ENCODE results near the gene ZMYM2. TPM values are rescaled to one million over a fixed set of nuclear protein-coding genes. Genes with fewer than 3 reads are reported as not detected.
A peak's percentile ranks its signal among the peaks of the same experiment; 100 is the strongest.

The ZMYM2 gene
- total and polyA plus RNA-seq, 2 donors (not counting 1 experiment from before 2014, with no cell fraction given), result 37.3 to 63.4 TPM

- no peak overlapping the region for H3K4me3 ChIP-seq (replicated peaks in 1 of 4; ENCODE audit: control extremely low read depth in 1 of 4, insufficient read depth in 1 of 4, low read depth in 3 of 4, low read length in 4 of 4)
- H3K9ac ChIP-seq (ENCODE audit: insufficient read depth, low read length), result no peak overlapping the region
- no peaks in the 10 kb centered on the region for H3K79me2 ChIP-seq (ENCODE audit: control insufficient read depth, insufficient read depth, low read length)
- no peak for TF ChIP-seq EZH2 (IDR thresholded peaks at IDR 0.05; ENCODE audit: low read length, missing control alignments)
- TF ChIP-seq CTCF (conservative IDR thresholded peaks at IDR 0.05 in 1 of 2, IDR thresholded peaks at IDR 0.05 in 1 of 2; ENCODE audit: low read depth in 1 of 2, low read length in 2 of 2), result no peak
- no peak for DNase-seq (ENCODE audit: low read depth in 2 of 2)
- H3K4me2 ChIP-seq (ENCODE audit: extremely low read depth, insufficient read depth, low read length), result no peak overlapping the region
- H3K36me3 ChIP-seq (ENCODE audit: control insufficient read depth, insufficient read depth, low read length), result peaks cover 2% of the 10 kb centered on the region
- no peaks in the 10 kb centered on the region for H3K9me3 ChIP-seq (ENCODE audit: control insufficient read depth, insufficient read depth, low read depth, low read length)
- H3K4me1 ChIP-seq (ENCODE audit: control insufficient read depth, extremely low read depth, insufficient read depth, low read length), result no peaks in the 10 kb centered on the region
- no peak overlapping the region for H3K27ac ChIP-seq (ENCODE audit: insufficient read depth, low read length)
- H3K27me3 ChIP-seq (ENCODE audit: control insufficient read depth, insufficient read depth, low read length), result no peaks in the 10 kb centered on the region
- H2AFZ ChIP-seq (ENCODE audit: low read length), result no peak overlapping the region
- H4K20me1 ChIP-seq (ENCODE audit: control insufficient read depth, extremely low read depth, insufficient read depth, low read length), result no peaks in the 10 kb centered on the region
These were observed 44.3 kb downstream of the ZMYM2 start for GRCh38 chr13:20002787-20003186.

GRCh38 chr13:20006206-20006605 is 47.7 kb downstream of the ZMYM2 start:
- H2AFZ ChIP-seq (ENCODE audit: low read length), result no peak overlapping the region
- H3K4me1 ChIP-seq (ENCODE audit: control insufficient read depth, extremely low read depth, insufficient read depth, low read length), result no peaks in the 10 kb centered on the region
- no peak overlapping the region for H3K4me3 ChIP-seq (replicated peaks in 1 of 4; ENCODE audit: control extremely low read depth in 1 of 4, insufficient read depth in 1 of 4, low read depth in 3 of 4, low read length in 4 of 4)
- H3K27me3 ChIP-seq (ENCODE audit: control insufficient read depth, insufficient read depth, low read length), result no peaks in the 10 kb centered on the region
- no peaks in the 10 kb centered on the region for H3K79me2 ChIP-seq (ENCODE audit: control insufficient read depth, insufficient read depth, low read length)
- no peak overlapping the region for H3K4me2 ChIP-seq (ENCODE audit: extremely low read depth, insufficient read depth, low read length)
- no peak overlapping the region for H3K9ac ChIP-seq (ENCODE audit: insufficient read depth, low read length)
- no peak overlapping the region for H3K27ac ChIP-seq (ENCODE audit: insufficient read depth, low read length)
- no peaks in the 10 kb centered on the region for H3K9me3 ChIP-seq (ENCODE audit: control insufficient read depth, insufficient read depth, low read depth, low read length)
- peaks cover 2% of the 10 kb centered on the region for H3K36me3 ChIP-seq (ENCODE audit: control insufficient read depth, insufficient read depth, low read length)
- H4K20me1 ChIP-seq (ENCODE audit: control insufficient read depth, extremely low read depth, insufficient read depth, low read length), result no peaks in the 10 kb centered on the region
- peak; percentile 59 to 89 for DNase-seq (ENCODE audit: low read depth in 2 of 2)
- TF ChIP-seq CTCF (conservative IDR thresholded peaks at IDR 0.05 in 1 of 2, IDR thresholded peaks at IDR 0.05 in 1 of 2; ENCODE audit: low read depth in 1 of 2, low read length in 2 of 2) (no peak), EZH2 (IDR thresholded peaks at IDR 0.05; ENCODE audit: low read length, missing control alignments) (no peak)

- H3K36me3 ChIP-seq (ENCODE audit: control insufficient read depth, insufficient read depth, low read length), result no peaks in the 10 kb centered on the region
- H2AFZ ChIP-seq (ENCODE audit: low read length), result no peak overlapping the region
- no peaks in the 10 kb centered on the region for H3K4me1 ChIP-seq (ENCODE audit: control insufficient read depth, extremely low read depth, insufficient read depth, low read length)
- H3K4me2 ChIP-seq (ENCODE audit: extremely low read depth, insufficient read depth, low read length), result no peak overlapping the region
- H3K27me3 ChIP-seq (ENCODE audit: control insufficient read depth, insufficient read depth, low read length), result no peaks in the 10 kb centered on the region
- no peaks in the 10 kb centered on the region for H3K9me3 ChIP-seq (ENCODE audit: control insufficient read depth, insufficient read depth, low read depth, low read length)
- peaks cover 4% of the 10 kb centered on the region for H3K79me2 ChIP-seq (ENCODE audit: control insufficient read depth, insufficient read depth, low read length)
- no peak for DNase-seq (ENCODE audit: low read depth in 2 of 2)
- H3K27ac ChIP-seq (ENCODE audit: insufficient read depth, low read length), result no peak overlapping the region
- no peak overlapping the region for H3K9ac ChIP-seq (ENCODE audit: insufficient read depth, low read length)
- H3K4me3 ChIP-seq (replicated peaks in 1 of 4; ENCODE audit: control extremely low read depth in 1 of 4, insufficient read depth in 1 of 4, low read depth in 3 of 4, low read length in 4 of 4), result no peak overlapping the region
- TF ChIP-seq CTCF (conservative IDR thresholded peaks at IDR 0.05 in 1 of 2, IDR thresholded peaks at IDR 0.05 in 1 of 2; ENCODE audit: low read depth in 1 of 2, low read length in 2 of 2) (no peak), EZH2 (IDR thresholded peaks at IDR 0.05; ENCODE audit: low read length, missing control alignments) (no peak)
- no peaks in the 10 kb centered on the region for H4K20me1 ChIP-seq (ENCODE audit: control insufficient read depth, extremely low read depth, insufficient read depth, low read length)
These were observed 57.2 kb downstream of the ZMYM2 start for GRCh38 chr13:20015763-20016162.

All from fibroblast of lung (primary cell).